A673 (cell line): ENCODE results near the gene HAAO.

ENCODE experiments used
- EZH2 ChIP-seq: fragments of 200-600 bp; sonication (generic); IDR thresholded peaks from 2 replicates; pipeline ENCODE4 v1.6.1; 2017; ENCODE audit warnings: borderline replicate concordance, low read depth, mild to moderate bottlenecking, mixed read lengths, antibody characterized with exemption, low read length; ENCODE audit not compliant: poor library complexity, severe bottlenecking
- TF ChIP-seq, protein P1 (sequence below): fragments of 300-800, 200-600 bp; sonication (generic); conservative IDR thresholded peaks from 2 replicates; pipeline ENCODE4 v1.5.1; 2017; ENCODE audit warnings: low read depth, mild to moderate bottlenecking, antibody characterized with exemption, low read length, moderate library complexity, mixed read lengths

DNA sequence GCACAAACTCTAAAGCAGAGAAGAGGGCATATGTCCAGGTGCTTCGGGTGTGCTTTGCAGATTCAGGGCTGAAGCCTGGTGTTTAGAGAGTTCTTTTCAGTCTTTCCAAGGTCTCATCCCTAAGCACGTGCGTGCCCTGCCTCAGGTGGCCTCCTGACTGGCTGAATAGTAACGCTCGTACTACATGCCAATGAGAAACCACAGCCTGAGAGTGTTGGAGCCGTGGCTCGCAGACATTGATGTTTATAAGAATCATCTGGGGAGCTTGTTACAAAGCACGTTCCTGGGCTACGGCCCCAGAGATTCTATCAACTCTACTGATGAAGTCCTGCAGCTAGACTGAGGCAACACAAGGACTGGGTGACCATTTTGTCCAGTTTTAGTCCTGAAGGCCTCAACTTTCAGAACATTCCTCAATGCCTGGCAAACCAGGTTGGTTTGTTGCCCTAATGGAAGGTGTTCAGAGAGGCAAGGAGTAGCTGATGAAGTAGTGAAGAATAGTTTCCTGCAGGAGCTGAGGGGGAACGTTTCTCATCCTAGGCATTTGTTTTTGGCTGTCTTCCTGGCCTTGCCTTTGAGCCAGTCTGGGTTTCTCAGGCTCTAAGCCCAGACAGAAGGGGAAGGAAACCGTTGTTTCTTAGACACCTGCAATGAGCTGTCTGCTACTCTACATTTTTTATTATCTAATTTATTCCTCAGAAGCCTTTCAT, 31.5 kb upstream of the HAAO start:
- TF ChIP-seq, protein P1, sequence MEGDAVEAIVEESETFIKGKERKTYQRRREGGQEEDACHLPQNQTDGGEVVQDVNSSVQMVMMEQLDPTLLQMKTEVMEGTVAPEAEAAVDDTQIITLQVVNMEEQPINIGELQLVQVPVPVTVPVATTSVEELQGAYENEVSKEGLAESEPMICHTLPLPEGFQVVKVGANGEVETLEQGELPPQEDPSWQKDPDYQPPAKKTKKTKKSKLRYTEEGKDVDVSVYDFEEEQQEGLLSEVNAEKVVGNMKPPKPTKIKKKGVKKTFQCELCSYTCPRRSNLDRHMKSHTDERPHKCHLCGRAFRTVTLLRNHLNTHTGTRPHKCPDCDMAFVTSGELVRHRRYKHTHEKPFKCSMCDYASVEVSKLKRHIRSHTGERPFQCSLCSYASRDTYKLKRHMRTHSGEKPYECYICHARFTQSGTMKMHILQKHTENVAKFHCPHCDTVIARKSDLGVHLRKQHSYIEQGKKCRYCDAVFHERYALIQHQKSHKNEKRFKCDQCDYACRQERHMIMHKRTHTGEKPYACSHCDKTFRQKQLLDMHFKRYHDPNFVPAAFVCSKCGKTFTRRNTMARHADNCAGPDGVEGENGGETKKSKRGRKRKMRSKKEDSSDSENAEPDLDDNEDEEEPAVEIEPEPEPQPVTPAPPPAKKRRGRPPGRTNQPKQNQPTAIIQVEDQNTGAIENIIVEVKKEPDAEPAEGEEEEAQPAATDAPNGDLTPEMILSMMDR = no peak
- no peak for TF ChIP-seq EZH2
